GM23338 (cell line): Measurements from ENCODE around the gene METTL21C. TPM values are rescaled to one million over a fixed set of nuclear protein-coding genes. Genes with fewer than 3 reads are reported as not detected.

Experiments
- EZH2phosphoT487 ChIP-seq: fragments of 200-600 bp; sonication (generic); IDR thresholded peaks from one replicate; pipeline ENCODE4 v1.8.1; 2018; ENCODE audit warnings: antibody characterized with exemption; ENCODE audit not compliant: unreplicated experiment
- JUNB ChIP-seq: IDR thresholded peaks from one replicate; pipeline ENCODE4 v1.6.1; 2016; ENCODE audit warnings: antibody characterized with exemption; ENCODE audit not compliant: unreplicated experiment
- NANOG ChIP-seq: IDR thresholded peaks from 2 replicates; pipeline ENCODE4 v1.6.1; 2016; ENCODE audit warnings: antibody characterized with exemption, borderline replicate concordance
- STAT1 ChIP-seq: IDR thresholded peaks from one replicate; pipeline ENCODE4 v1.6.1; 2016; ENCODE audit warnings: antibody characterized with exemption; ENCODE audit not compliant: unreplicated experiment
- ZNF114 ChIP-seq: fragments of 250-450 bp; sonication (Bioruptor Pico); IDR thresholded peaks from 2 replicates; pipeline ENCODE4 v1.5.0; 2020; ENCODE audit warnings: mild to moderate bottlenecking, moderate library complexity
- ZNF331 ChIP-seq: fragments of 250-450 bp; sonication (Bioruptor Pico); IDR thresholded peaks from 2 replicates; pipeline ENCODE4 v1.5.0; 2020; ENCODE audit warnings: low read depth, mild to moderate bottlenecking, moderate library complexity
- ZNF462 ChIP-seq: fragments of 250-450 bp; sonication (Bioruptor Pico); IDR thresholded peaks from 2 replicates; pipeline ENCODE4 v1.5.0; 2020; ENCODE audit warnings: mild to moderate bottlenecking, moderate library complexity
- polyA plus RNA-seq: library from polyadenylated mRNA; unstranded; fragments of >200 nt; fragmentation: Nextera tagmentation; extraction: Ambion mirVana; gene quantifications from 2 replicates; pipeline ENCODE4 v1.2.1, GENCODE V29; 2016
- total RNA-seq: library from RNA; depleted of rRNA; stranded (reverse); fragments of >200 nt; shearing (Covaris generic); gene quantifications from 2 replicates; pipeline ENCODE4 v1.2.3, GENCODE V29; 2014
- TF ChIP-seq, protein P1 (sequence below): IDR thresholded peaks from one replicate; pipeline ENCODE4 v1.6.1; 2018; ENCODE audit warnings: antibody characterized with exemption; ENCODE audit not compliant: unreplicated experiment

METTL21C gene
- total and polyA plus RNA-seq, 2 experiments from 2014 or later = not detected

DNA sequence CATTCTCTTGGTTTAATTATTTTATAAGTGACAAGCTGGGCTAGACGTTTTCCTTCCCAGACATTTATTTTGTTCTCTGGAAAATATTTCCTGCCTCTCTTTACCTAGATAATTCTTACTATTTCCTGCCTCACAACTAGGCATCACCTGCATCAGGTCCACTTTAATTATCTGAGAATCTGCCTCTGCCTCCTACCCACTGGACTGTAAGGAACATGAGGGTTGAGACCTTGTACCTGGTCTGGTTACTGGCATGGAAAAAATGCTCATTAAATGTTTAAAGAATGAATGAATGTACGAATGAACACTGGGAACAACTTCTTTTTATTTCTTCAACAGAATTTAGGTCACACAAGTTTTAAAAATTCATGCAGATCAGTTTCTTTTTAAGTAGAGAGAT, 13.4 kb upstream of the METTL21C start (continued):
- TF ChIP-seq ZNF462 (CRISPR knock-in tag) (no peak), STAT1 (no peak), ZNF114 (CRISPR knock-in tag) (no peak), JUNB (no peak), ZNF331 (CRISPR knock-in tag) (no peak), NANOG (no peak), EZH2phosphoT487 (no peak)
- TF ChIP-seq, protein P1, sequence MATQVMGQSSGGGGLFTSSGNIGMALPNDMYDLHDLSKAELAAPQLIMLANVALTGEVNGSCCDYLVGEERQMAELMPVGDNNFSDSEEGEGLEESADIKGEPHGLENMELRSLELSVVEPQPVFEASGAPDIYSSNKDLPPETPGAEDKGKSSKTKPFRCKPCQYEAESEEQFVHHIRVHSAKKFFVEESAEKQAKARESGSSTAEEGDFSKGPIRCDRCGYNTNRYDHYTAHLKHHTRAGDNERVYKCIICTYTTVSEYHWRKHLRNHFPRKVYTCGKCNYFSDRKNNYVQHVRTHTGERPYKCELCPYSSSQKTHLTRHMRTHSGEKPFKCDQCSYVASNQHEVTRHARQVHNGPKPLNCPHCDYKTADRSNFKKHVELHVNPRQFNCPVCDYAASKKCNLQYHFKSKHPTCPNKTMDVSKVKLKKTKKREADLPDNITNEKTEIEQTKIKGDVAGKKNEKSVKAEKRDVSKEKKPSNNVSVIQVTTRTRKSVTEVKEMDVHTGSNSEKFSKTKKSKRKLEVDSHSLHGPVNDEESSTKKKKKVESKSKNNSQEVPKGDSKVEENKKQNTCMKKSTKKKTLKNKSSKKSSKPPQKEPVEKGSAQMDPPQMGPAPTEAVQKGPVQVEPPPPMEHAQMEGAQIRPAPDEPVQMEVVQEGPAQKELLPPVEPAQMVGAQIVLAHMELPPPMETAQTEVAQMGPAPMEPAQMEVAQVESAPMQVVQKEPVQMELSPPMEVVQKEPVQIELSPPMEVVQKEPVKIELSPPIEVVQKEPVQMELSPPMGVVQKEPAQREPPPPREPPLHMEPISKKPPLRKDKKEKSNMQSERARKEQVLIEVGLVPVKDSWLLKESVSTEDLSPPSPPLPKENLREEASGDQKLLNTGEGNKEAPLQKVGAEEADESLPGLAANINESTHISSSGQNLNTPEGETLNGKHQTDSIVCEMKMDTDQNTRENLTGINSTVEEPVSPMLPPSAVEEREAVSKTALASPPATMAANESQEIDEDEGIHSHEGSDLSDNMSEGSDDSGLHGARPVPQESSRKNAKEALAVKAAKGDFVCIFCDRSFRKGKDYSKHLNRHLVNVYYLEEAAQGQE = no peak
